NCI-H1436 (cell line): ENCODE results near the gene FANK1.
"Not testable (repeated sequence)": the region's sequence is repeated elsewhere in the genome, so short reads cannot be mapped to it uniquely, and the experiment has no call there.

Experiments used
- DNase-seq: peaks from one replicate; lab custom pipeline; 2025; lab: John Stamatoyannopoulos, UW

Gene FANK1

DNA sequence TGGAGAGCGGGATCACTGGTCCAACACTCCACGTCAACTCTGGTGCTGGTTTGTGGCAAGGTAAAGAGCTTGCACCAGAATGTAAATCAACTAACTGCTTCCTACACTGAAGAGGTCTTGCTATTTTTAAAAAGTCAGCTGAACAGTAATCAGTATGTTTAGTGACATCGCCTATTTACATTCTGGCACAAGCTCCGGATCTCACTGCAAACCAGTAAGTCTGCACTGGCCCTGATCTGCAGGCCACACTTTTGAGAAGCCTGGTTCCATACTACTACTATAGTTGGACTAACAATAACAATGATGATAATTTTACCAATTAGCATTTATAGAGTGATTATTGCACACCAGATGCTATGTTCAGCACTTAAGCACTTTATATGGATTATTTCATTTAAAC, 6.9 kb upstream of the FANK1 start:
- DNase-seq, result not testable (repeated sequence)

DNA sequence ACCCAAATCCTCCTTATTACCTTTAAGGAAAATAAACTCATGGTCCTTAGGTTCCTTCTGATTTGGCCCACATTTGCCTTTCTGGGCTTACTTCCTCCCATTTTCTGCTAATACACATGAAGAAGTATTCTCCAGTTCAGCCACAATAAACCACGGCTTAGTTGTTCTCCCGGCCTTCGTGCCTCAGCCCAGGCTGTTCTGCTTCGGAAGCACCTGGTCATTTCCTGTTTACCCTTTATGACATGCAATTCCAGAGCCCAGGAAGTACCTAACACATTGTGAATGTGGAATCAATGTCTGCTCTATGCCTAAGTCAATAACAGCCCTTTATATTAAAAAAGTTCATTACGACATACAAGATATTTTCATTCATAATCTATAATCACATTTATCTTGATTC, 4.0 kb upstream of the FANK1 start:
- not testable (repeated sequence) for DNase-seq

DNA sequence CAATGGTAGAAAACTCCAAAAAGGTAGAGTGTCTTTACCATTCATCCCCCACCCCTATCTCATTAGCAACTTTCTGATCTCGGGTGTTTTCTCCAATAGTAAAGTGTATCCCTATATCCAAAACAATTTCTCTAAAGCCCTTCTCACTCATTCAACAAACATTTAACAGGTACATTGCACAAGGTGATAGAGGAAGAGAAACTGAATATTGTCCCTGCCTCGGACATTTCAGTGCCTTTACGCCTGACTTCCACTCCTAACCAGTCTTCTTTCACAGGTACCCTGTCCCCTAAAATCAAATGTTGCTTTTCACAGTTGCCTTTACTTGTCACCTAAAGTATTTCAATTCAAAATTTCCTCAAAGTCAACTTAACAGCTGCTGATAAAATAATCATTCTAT, 2.2 kb upstream of the FANK1 start:
- not testable (repeated sequence) for DNase-seq

DNA sequence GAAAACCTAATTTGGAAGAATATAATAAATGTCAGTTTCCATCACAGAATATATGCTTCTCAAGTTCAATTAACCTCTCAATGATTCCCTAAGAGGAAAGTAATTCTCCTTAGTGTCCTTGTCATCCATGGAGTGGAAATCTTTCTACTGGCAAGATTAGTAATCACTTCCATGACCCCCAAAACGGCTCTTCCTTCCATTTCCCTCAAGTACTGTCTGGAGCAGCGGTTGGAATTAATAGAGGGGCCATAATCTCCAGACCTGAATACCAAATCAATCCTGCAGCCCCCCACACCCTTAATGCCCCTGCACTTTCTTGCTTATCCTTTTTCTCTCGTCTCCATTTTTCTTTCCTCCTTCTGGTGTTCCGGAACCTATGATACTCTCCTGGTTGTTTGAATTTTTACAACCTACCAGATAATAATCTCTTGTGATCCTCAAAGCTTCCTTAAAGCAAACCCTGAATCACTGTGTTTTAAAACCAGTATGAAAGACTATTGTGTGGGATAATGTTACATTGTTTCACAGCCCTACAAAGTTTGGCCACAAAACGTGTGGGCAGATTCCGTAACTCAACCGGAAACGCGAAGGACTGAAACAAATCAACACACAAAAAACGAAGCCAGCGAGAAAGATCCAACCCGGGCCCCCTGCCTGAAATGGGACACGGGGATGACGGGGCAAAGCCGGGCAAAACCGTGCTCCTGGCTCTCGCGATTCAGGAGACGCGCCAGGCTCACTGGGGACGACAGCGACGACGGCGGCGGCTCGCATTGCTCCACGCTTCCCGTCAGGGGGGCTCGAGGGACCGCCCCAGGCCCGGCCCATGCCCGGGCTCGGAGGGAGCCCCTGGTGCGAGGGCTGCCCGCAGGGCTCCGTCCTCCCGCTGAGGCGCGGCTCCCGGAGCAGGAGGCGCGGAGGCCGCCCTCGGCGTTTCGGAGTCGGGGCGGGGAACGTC, 955 bp upstream of the FANK1 start:
- DNase-seq, result peak; percentile 32

DNA sequence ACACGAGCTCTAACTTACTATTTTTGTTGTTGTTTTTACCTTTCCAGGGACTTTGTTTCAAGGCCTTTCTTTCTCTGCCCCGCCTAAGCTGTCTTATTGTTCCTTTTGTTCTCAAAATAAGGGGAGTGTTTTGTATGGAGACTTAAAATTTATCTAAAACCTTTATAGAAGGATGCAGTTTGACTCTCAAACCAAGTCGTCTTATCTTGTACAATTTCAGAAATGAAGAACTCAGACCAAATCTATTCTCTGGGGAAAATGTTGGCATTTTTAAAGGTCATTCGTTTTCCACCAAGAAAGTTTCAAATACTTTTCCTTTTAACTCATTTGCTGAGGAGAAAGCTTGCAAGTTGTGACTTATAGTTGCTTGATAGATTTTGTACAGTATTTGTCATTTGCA, 953 bp downstream of the FANK1 start:
- DNase-seq, result not testable (repeated sequence)

DNA sequence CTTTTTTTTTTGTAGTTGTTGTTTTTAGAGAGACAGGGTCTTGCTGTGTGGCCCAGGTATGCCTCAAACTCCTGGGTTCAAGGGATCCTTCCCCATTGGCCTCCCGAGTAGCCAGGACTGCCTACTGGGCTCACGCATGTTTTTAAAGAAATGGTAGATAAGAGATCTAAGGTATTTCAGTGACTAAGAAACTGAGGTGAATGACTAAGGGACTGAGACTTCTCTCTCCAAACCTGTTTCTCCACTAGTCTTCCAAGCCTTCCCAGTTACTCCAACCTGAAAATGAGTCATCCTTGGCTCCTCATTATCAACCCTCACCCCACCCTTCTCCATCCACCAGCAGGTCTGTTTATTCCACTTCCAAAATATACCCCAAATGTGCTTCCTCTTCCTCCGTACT, 4.6 kb downstream of the FANK1 start:
- not testable (repeated sequence) for DNase-seq

DNA sequence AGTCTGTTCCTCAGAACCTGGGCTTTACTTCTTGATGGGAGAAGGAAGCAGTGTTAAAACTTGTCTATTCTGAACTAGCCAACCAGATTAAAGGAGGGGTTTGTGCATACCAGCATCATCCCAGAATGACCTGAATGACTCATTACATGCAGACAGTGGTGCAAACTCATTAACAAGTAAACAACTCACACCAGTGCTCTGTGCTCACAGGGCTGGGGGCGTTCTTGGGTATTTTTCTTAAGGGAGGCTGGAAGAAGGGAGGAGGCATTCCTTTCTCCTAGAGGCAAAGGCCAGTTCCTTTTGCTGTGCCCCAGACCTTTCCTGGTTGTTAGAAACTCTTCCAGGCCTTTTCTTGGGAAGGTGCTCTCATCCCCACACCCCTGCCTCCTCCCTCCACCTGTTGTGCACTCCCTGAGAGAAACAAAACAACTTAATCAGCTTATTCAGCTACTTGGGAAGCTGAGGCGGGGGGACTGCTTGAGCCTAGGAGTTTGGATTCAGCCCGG, 6.8 kb downstream of the FANK1 start:
- not testable (repeated sequence) for DNase-seq

DNA sequence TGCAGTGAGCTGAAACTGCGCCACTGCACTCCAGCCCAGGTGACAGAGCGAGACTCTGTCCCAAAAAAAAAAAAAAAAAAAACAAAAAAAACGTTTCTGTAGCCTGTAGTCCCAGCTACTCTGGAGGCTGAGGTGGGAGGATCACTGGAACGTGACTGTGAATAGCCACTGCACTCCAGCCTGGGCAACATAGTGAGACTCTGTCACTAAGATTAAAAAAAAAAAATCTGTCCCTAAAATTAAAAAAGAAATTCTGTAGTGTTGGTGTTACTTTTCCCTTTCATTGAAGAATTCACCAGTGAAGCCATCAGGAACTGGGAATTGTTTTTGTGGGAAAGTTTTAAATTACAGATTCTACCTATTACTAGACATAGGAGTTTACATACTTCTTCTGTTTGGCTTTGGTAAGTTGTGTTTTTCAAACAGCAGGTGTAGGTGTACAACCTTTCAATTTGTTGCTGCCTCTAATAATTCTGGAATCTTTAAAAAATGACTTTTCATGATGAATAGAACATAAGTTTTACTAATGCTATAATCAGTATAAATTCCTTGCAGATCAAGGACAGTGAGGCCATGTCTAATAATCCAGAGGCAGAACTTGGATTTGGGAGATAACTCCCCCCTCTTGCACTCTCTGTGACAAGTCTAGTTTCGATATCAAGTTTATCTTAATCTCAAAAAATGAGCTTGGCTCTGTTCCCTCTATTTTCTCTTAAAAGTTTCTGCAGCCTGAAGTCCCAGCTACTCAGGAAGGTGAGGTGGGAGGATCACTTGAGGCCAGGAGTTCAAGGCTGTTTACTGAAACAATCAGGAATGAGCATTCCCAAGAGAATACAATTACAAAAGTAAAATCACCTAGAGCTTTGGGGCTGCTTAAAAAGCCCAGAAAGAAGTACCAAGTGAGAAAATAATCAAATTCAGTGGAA, 9.0 kb downstream of the FANK1 start:
- DNase-seq, result not testable (repeated sequence)

DNA sequence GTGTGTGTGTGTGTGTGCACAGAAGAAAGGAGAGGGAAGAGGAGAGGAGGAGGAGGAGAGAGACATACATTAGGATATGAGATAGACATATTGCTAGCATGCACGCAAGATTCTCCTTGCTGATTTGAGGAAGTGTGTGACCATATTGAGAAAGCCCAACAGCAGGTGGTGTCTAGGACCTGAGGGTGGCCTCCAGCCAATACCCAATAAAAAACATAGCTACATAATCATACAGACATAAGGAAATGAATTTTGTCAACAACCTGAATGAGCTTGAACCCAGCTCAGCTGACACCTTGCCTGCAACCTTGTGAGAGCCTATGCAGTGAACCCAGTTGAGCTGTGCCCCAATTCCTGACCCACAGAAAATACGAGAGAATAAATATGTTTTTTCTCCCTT, 11.2 kb downstream of the FANK1 start:
- DNase-seq, result not testable (repeated sequence)

DNA sequence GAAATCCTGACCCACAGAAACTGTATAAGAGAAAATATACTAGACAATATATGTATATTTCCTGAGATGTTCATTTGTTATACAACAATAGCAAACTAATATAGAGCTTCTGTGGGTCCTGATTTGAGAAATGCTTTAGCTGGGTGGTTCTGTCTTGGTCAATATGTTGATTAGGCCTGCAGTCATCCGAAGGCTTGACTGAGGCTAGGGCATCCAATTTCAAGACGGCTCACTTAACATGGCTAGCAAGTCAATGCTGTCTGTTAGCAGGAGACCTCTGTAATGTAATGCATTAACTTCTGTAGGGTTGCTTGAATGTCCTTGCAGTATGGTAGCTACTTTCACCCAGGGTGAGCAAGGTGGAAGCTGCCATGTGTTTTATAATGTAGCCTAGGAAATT, 12.4 kb downstream of the FANK1 start:
- DNase-seq, result not testable (repeated sequence)

DNA sequence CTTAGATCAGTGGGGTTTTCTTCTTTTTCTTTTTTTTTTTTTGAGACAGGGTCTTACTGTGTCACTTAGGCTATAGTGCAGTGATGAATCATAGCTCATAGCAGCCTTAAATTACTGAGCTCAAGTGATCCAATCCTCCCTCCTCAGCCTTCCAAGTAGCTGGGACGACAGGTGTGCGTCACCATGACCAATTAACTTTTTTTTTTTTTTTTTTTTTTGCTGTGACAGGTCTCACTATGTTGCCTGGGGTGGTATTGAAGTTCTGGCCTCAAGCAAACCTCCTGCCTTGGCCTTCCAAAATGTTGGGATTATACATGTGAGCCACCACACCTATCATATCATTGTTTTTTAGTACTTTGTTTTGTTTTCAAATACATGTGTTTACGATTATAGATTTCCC, 13.1 kb downstream of the FANK1 start:
- not testable (repeated sequence) for DNase-seq

DNA sequence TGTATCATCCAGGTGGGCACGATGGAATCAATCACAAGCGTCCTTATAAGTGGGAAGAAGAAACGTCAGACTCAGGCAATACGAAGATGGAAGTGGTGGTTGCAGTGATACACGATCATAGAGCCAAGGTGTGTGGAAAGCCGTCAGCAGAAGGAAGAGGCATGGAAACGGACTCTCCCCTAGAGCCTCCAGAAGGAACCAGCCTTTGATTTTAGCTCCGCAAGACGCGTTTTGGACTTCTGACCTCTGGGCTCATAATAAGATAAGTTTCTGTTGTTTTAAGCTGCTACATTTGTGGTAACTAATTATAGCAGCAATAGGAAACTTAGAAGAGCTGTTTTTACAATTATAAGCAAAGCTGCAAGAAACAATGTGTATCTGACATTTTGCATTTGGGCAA, 14.8 kb downstream of the FANK1 start:
- no peak for DNase-seq

DNA sequence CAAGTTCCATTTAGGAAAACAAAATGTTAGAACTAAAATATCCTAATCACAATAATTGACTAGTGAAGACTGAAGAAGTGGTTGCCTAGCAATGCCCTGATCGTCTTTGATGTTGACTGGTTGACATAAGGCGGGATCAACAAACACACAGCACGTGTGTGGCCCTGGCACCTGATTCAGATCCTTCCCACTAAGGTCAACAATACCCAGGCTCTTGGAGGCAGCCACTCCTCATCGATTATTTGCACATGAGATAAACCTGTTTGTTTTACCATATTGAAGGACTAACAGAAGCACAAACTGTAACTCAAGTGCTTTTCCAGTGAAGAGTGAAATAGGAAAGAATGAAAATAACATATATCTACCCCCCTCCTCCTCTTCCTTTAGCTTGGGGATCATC, 15.6 kb downstream of the FANK1 start:
- DNase-seq, result no peak

DNA sequence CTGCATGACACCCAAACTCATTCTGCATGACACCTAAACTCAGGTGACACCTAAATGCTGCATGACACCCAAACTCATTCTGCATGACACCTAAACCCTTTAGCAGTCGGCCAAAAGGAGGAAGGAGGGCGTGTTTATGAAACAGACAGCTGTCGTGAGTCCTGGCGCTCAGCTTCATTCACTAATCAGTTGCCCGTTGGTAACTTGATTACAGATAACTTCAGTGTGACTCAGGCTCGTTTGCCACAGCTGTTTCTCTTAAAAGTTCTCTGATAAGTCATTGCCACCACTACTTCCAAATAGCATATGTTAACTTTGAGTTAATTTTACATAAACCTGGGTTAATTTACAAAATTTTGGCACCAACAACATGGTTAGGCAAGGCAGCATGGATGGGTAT, 16.9 kb downstream of the FANK1 start:
- not testable (repeated sequence) for DNase-seq

DNA sequence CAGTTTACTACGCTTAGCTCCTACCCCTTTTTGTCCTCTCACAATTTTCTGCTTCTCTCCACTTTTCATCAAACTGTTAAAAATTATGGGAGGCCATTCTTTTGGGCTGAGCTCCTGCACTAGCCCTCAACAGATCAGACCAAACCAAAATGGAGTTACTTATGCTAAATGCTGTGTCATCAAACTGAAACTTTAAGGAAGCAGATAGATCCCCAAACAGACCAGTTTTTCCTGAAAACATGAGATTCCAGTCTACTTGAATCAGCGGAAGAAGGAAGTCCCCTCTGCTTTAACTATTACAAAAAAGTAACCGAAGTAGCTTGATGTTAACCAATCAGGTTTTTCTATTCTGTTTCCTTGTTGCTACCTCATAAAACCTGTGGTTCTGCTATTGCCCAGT, 20.6 kb downstream of the FANK1 start:
- no peak for DNase-seq

DNA sequence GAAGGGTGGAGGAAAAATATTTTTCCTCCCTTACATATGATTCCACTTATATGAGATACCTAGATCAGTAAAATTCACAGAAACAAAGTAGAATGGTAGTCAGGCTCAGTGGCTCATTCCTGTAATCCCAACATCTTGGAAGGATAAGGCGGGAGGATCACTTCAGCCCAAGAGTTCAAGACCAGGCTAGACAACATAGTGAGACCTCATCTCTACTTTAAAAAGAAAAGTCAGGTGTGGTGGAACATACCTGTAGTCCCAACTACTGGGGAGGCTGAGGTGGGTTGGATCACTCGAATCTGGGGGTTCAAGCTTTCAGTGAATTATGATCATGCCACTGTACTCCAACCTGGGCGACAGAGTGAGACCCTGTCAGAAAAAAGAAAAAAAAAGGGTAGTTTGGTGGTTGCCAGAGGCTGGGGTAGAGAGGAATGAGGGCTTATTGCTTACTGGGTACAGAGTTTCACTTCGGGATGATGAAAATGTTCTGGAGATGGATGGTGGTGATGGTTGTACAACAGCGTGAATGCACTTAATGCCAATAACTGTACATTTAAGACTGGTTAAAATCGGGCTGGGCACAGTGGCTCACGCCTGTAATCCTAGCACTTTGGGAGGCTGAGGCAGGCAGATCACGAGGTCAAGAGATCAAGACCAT, 21.5 kb downstream of the FANK1 start:
- DNase-seq, result not testable (repeated sequence)

DNA sequence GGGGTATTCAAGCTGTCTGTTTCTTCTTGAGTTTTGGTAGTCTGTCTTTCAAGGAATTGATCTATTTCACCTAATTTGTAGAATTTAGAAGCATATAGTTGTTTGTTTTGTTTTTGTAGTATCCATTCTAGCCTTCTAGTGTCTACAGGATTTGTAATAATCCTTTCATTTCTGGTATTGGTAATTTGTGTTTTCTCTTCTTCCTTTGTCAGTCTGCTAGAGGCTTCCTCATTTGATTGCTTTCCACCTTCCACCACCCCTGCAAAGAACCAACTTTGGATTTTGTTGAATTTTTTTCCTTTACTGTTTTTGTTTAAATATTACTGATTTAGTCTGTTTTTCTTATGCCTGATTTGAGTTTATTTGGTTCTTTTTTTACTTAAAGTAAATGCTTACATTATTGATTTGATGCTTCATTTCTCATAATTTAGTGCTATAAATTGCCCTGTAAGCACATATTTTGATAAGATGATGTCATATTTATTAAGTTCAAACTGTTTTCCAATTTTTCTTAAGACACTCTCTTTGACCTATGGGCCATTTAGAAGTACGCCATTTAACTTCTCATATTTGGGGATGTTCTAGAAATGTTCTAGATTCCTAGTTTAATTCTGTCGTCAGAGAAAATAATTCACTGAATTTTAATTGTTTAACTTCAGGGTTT, 25.4 kb downstream of the FANK1 start:
- DNase-seq, result not testable (repeated sequence)

DNA sequence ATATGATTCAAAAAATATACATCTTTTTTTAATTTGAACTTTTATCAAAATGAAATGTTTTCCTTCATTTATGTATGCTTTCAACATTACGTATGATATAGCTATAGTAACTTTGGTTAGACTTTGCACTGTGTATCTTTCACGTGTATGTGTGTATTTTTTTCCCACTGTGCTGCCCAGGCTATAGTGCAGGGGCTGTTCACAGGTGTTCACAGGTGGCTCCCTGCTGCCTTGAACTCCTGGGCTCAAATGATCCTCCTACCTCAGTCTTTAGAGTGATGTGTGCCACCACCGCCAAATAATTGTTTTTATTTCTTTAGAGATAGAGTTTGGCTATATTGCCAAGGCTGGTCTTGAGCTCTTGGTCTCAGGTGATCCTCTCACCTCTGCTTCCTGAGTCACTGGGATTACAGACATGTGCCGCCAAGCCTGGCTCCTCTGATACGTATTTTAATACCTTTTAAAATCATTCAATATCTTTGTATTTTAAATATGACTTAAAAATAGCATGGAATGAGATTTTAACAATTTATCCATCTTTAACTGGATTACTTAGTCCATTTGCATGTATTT, 29.0 kb downstream of the FANK1 start:
- DNase-seq, result no peak

DNA sequence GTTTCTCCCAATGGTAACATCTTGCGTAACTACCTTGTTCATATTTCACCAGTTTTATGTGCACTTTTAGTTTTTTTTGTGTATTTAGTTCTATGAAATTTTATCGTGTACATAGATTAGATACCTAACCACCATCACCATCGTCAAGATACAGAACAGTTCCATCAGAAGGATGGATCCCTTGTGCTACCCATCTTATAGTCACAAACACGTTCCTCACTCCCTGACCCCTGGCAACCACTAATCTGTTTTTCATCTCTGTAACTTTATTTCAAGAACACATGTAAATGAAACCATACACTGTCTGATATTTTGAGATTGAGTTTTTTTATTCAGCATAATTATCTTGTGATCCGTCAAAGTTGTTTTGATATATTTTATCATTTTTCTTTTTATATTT, 29.9 kb downstream of the FANK1 start:
- no peak for DNase-seq

DNA sequence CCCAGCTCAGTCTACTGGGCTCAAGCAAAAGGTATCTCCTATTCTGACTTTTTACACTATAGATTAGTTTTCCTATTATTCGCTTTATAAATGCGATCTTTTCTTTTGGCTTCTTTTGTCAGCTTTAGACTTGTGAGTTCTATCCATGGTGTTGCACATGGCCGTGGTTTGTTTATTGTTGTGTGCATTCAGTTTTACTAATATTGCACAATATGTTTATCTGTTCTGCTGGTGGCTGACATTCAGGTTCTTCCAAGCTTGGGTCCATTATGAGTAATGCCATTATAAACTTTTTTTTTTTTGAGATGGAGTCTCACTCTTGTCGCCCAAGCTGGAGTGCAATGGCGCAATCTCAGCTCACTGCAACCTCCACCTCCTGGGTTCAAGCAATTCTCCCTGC, 30.9 kb downstream of the FANK1 start:
- DNase-seq, result not testable (repeated sequence)
